ENCODE measurements around the gene MCF2L2.

MCF2L2 gene

DNA sequence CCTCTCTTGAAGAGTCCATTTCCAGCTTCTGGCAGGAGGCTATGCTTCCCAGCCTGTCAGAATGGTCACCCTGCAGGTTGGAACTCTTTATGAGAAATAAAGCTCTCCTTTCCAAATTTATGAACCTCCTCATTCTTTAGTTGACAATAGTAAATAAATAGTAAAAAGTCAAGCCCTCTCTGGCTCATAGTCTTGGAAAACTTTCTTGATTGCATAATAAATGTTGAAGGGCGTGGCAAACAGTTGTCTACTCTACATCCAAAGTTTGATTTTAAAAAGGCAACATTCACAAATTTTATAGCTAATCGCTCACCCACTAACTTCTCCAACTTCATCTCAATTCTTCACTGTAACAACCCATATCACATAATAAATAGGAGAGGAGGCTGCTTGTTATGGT, 58.8 kb downstream of the MCF2L2 start:
- DNase-seq (ENCODE audit: low spot score): no peak

- no peak for DNase-seq (ENCODE audit: low spot score)
Measured at GRCh38 chr3:183369117-183369516, 59.3 kb downstream of the MCF2L2 start.

- DNase-seq (ENCODE audit: low spot score): no peak
Measured at GRCh38 chr3:183360971-183361624, 67.3 kb downstream of the MCF2L2 start.

DNA sequence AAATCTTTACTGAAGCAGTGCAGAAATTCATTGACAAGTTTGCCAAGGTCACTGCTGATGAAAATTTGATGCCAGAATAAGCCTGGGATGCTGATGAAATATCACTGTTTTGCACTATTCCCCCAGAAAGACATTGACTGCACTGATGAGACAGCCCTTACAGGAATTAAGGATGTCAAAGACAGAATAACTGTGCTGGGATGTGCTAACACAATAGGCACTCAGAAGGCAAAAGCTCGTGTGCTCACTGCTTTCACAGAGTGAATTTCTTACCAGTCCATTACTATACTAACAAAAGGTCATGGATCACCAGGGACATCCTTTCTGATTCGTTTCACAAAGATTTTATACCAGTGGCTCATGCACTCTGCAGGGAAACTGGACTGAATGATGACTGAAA, 69.4 kb downstream of the MCF2L2 start:
- no peak for DNase-seq (ENCODE audit: low spot score)

DNA sequence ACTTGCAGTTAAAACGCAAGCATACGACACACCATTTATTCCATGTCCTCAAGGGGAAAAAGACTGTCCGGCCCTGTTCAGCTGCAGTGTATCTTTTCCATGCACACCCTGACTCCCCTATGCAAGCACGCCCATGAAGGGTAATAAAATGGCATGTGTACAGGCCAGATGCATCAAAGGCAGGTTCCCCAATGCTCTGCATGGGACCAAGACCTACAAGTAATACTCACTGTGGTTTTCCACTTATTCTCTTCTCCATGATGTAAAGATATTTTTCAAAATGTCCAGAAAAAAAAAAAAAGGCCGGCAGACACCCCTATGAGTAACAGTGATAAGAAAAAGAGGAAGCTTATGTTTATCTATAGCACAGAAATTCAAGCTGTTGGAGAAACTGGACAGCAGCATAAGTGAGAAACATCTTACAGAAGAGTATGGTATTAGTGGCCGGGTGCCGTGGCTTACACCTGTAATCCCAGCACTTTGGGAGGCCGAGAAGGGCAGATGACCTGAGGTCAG, 70.8 kb downstream of the MCF2L2 start:
- no peak for DNase-seq (ENCODE audit: low spot score)

DNA sequence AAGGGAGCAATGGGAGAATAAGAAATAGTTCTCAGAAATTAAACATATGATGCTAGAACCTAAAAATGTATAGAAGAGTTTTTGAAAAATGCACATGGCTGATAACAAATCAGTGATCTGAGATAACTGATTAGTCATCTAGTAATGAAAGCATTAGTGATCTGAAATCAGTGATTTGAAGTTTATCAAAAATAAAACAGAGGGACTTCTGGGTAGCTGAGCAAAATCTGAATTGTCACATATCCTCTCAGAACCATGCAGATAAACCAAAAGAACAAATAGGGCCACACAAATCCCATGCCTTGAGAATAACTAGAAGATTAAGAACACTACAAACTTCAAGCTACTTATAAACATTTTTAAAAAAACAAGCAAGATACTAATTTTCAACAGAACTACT, 71.5 kb downstream of the MCF2L2 start:
- DNase-seq (ENCODE audit: low spot score): no peak

GRCh38 chr3:183354874-183355273, 73.5 kb downstream of the MCF2L2 start:
- no peak for DNase-seq (ENCODE audit: low spot score)

GRCh38 chr3:183354325-183354831, 74.0 kb downstream of the MCF2L2 start:
- DNase-seq (ENCODE audit: low spot score): no peak

GRCh38 chr3:183353421-183353820, 75.0 kb downstream of the MCF2L2 start:
- DNase-seq (ENCODE audit: low spot score): no peak

GRCh38 chr3:183350164-183350563, 78.3 kb downstream of the MCF2L2 start:
- no peak for DNase-seq (ENCODE audit: low spot score)

DNA sequence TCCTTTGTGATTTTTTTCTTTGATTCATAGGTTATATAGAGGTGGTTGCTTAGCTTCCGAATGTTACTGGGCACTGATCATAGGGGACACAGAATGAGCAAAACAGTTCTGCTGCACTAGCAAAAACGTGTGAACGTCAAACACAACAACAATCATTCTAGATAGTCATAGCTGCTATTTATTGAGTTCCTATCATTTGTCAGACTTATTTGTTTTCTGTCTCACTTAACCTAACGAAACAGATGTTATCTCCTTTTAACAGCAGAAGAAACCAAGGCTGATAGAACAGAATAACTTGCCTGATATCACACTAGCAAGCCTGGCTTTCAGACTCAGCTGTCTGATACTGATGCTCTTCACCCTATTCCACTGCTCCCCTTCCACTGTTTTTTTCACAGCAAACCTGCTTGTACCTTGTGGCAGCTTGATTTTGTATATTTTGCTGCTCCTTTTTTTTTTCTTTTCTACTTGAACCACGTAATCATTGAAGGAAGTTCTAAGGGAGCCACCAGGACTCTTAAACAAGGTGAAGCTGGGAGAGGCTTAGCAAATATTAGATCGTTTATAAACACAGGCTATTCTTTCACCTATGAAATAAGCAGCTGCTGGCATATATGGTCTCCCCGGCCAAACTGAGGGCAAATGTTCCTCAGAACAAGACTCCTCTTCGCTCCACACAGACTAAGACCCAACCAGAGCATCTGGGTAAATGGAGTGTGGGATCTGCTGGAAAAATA, 78.8 kb downstream of the MCF2L2 start:
- no peak for DNase-seq (ENCODE audit: low spot score)

- no peak for DNase-seq (ENCODE audit: low spot score)
Measured at GRCh38 chr3:183342824-183343223, 85.6 kb downstream of the MCF2L2 start.

DNA sequence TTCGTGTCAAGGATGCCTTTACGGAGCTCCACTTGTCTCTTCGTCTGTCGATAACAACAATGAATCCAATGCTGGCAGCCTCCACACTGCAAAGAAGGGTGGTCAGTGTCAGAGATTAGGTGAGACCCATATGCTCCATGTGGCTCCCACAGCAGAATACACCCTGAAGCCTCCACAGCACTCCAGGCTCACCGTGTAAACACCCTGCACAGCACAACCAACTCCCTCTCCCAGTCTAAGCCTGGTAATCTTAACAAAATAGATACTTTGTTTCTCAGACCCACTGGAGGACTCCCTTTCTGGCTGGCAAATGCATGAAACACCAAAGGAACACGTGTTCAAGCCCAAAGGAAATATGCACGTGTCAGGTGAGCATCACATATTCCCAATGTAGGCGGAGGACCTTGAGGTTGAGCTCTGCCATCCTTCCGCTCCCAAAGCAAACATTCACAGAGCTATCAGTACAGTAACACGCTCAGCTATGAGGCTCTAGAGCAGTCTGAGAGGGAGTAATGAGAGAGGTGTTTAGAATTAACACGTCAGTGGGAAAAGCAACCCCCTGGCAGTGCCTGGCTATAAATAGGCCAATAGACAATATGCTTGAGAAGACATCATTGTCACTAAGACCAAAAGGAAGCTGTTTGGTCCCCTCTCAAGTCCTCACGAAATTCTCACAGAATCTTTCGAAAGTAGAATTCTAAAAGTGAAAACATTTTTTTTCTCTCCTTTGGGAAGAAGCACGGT, 86.7 kb downstream of the MCF2L2 start:
- DNase-seq (ENCODE audit: low spot score): no peak

- DNase-seq (ENCODE audit: low spot score): no peak
Measured at GRCh38 chr3:183340222-183340621, 88.2 kb downstream of the MCF2L2 start.

DNA sequence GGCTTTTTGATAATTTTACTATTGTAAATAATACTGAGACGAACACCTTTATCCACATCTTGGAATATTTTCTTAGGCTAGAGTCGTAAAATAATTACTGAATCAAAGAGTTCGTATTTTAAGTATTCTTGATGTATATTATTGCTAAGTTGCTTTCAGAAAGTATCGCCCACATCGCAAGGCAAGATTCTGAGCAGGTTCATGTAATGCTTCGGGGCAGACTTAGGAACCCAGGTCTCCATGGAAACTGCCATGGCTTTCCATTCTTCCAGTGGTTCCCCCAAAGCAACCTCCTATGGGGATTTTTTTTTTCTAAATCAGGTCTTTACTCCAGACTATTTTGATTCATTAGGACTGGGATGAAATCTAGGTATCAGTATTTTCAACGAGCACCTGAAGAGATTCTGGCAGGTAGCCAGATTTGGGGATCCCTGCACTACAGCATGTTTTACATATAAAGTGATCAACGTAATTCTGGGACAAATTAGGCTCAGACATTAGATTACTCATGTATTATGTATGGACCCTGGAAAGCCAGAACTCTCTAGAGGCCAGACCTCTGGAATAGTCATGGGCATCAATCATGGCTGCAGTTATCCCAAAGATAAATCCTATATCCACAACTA, 88.8 kb downstream of the MCF2L2 start:
- peak; percentile 25 for DNase-seq (ENCODE audit: low spot score)

GRCh38 chr3:183338520-183338919, 89.9 kb downstream of the MCF2L2 start:
- no peak for DNase-seq (ENCODE audit: low spot score)

DNA sequence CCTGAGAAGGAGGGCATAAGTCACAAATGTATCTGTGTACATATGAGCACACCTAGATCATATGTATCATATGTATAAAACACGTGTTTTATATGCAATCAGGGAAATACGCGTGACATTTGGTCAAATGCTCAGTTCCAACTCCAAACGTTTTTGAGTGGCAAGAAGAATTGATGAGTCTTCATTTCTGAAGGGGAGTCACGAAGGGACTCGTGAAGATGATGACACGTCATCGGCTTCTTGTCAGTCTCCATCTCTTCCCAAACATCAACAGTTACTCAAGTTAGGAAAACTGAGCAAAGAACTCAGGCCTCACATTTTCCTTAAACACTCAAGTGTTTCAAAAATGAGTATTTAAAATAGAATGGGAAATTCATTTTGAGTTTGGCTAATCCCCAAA, 95.9 kb downstream of the MCF2L2 start:
- no peak for DNase-seq (ENCODE audit: low spot score)

DNA sequence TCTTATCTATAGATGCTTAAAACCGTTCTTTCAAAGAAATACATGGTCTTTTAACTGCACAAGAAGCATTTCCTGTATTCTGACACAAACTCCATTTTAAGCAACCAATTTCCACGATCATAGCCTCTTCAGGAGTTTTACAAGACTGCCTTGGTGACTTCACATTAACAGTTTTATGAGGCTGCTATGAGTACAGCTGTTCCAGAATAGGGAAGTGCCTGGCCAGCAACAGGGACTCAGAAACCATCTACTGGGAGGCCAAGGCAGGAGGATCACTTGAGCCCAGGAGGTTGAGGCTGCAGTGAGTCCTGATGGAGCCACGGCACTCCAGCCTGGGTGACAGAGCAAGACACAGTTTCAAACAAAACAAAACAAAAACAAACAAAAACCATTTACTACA, 96.9 kb downstream of the MCF2L2 start:
- no peak for DNase-seq (ENCODE audit: low spot score)

DNA sequence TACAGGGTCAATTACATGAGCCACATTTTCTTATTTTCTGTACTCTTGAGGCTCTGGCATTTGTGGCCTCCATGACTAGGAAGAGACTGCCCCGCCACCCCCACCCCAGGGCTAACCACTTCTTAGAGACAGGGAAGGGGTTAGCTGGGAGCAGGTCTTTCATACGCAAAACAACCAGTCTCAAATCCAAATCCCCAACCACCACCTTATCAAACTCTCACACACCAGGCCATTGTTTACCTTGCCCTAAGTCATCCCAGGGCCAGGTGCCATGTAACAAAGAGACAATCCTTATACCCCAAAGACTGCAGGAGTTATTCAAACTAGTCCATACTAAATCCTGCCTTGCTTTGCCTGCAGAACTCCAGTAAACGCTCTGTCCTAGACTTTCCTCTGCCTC, 97.5 kb downstream of the MCF2L2 start:
- DNase-seq (ENCODE audit: low spot score): no peak

GRCh38 chr3:183329543-183329942, 98.9 kb downstream of the MCF2L2 start:
- no peak for DNase-seq (ENCODE audit: low spot score)

DNA sequence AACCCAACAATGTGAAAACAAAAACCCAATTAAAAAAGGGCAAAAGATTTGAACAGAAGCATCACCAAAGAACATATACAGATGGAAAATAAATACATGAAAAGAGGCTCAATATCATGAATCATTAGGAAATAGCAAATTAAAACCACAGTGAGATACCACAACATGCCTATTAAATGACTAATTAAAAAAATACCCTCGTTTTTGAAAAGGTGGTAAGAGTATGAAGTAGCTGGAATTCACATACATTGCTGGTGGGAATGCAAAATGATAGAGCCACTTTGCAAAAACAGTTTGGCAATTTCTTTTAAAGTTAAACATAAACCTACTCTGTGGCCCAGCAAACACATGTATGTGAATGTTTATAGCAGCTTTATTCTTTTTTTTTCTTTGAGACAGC, 99.6 kb downstream of the MCF2L2 start:
- no peak for DNase-seq (ENCODE audit: low spot score)

DNA sequence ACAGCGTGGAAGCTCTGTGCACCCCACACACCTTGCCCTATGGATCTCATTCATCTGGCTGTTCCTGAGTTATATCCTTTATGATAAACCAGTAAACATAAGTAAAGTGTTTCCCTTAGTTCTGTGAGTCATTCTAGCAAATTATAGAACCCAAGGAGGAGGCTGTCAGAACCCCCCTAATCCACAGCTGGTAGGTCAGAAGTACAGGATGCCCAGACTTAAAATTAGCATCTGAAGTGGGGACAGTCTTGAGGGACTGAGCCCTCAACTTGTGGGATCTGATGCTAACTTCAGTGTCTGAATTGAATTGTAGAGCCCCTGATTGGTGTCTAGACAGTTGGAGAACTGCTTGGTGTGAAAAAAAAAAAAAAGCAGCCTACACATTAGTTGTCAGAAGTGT, 100.3 kb downstream of the MCF2L2 start:
- no peak for DNase-seq (ENCODE audit: low spot score)

Data from putamen (tissue), 1 donor.